Loucy (cell line): ENCODE measurements around the gene ZNF737.

Source experiments
- EZH2phosphoT487 ChIP-seq: fragments of 200-600 bp; IDR thresholded peaks from 2 replicates; pipeline ENCODE4 v1.6.1; 2018; ENCODE audit warnings: antibody characterized with exemption, mild to moderate bottlenecking, moderate library complexity, borderline replicate concordance
- TF ChIP-seq, protein P1 (sequence below): fragments of 200-600 bp; sonication (generic); conservative IDR thresholded peaks from 2 replicates; pipeline ENCODE4 v1.5.1; 2014; ENCODE audit warnings: mild to moderate bottlenecking, antibody characterized with exemption, low read length

DNA sequence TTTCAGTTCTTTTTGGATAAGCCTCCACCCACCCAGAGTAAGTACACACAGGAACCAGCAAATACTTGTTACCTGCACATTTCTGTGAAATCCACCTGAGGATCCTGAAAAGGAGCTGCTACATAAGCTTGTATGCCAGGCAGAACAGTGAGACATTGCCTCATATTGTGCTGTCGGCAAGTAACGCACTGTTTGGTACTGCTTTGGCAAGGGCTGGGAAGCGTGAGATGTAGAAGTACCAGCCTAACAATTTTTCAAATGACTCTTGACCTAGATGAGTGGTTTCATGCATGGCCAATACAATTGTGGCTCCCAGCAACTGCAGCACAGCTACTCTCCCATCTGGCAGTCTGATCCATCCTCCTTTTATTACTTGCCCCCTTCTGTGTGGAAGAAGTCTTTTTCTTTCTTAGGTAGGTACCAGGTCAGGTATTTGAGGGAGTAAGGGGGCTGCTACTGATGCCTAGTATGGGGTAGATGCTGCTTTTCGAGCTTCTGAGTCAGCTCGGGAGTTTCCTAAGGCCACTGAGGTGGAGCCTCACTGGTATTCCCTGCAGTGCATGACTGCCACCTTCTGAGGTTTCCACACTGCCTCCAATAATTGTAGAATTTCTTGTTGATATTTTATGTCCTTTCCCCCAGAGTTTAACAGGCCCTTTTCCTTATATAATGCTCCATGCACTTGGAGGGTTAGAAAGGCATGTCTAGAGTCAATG lies 52.2 kb downstream of the ZNF737 start:
- TF ChIP-seq, protein P1, sequence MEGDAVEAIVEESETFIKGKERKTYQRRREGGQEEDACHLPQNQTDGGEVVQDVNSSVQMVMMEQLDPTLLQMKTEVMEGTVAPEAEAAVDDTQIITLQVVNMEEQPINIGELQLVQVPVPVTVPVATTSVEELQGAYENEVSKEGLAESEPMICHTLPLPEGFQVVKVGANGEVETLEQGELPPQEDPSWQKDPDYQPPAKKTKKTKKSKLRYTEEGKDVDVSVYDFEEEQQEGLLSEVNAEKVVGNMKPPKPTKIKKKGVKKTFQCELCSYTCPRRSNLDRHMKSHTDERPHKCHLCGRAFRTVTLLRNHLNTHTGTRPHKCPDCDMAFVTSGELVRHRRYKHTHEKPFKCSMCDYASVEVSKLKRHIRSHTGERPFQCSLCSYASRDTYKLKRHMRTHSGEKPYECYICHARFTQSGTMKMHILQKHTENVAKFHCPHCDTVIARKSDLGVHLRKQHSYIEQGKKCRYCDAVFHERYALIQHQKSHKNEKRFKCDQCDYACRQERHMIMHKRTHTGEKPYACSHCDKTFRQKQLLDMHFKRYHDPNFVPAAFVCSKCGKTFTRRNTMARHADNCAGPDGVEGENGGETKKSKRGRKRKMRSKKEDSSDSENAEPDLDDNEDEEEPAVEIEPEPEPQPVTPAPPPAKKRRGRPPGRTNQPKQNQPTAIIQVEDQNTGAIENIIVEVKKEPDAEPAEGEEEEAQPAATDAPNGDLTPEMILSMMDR: no peak
- no peak for TF ChIP-seq EZH2phosphoT487
